ENCODE measurements around the gene RTL1.

RTL1 gene

GRCh38 chr14:100851586-100851916, 52.0 kb downstream of the RTL1 start:
- DNase-seq (ENCODE audit: low spot score): no peak

DNA sequence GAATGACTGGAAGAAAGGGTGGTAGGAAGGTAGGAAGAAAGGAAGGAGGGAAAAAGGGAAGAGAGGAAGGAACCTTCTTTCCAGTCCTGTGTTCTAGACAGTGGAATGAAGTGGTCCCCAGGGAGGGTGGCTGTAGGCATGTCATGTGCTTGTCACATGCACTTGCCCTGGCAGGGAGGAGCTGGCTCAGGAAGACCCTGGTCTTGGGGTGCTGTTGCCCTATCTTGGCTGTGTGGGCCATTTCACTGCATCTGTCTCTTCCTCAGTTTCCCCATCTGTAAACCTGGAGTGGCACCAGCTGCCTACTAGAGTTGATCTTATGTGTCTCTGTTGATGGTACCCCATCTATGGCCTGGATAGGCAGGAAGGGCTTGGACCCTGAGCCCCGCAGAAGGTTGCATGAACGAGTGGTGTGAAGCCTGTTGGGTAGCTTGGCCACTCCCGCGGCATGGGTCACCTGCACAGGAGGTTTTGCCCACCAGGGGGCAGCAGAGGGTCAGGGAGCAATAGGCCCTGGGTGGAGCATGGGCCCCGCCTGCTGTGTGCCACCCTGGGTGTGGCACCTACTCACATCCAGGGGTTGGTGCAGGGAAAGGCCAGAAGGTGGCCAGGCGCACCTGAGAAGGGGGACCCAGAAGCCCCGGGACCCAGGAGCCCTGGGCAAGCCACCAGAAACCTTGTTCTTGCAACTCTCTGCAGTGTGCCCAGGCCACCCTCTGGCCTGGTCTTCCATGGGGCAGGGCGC, 52.5 kb downstream of the RTL1 start:
- DNase-seq (ENCODE audit: low spot score): peak; percentile 16

GRCh38 chr14:100849115-100849781, 54.3 kb downstream of the RTL1 start:
- DNase-seq (ENCODE audit: low spot score): no peak

- no peak for DNase-seq (ENCODE audit: low spot score)
Observed at GRCh38 chr14:100846309-100846859, 57.1 kb downstream of the RTL1 start.

DNA sequence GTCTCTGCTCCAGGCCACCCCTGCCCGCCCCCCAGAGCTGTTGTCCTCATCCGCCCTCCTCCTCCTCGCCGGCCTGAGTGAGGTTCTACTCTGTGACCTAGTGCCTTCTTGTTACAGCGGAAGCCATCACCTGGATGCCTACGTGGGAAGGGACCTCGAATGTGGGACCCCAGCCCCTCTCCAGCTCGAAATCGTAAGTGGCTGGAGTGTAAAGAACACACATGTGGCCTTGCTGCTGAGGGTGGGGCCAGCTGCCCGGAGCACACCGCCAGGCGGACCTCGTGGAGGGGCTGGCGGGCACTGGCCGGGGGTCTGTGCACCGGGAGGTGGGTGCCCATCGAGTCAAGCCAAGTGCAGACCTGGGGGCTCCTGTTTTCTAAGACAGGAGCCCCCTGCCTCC, 58.2 kb downstream of the RTL1 start:
- no peak for DNase-seq (ENCODE audit: low spot score)

- DNase-seq (ENCODE audit: low spot score): no peak
Observed at GRCh38 chr14:100844846-100845245, 58.7 kb downstream of the RTL1 start.

GRCh38 chr14:100844421-100844820, 59.1 kb downstream of the RTL1 start:
- DNase-seq (ENCODE audit: low spot score): no peak

- DNase-seq (ENCODE audit: low spot score): no peak
Observed at GRCh38 chr14:100844082-100844408, 59.5 kb downstream of the RTL1 start.

DNA sequence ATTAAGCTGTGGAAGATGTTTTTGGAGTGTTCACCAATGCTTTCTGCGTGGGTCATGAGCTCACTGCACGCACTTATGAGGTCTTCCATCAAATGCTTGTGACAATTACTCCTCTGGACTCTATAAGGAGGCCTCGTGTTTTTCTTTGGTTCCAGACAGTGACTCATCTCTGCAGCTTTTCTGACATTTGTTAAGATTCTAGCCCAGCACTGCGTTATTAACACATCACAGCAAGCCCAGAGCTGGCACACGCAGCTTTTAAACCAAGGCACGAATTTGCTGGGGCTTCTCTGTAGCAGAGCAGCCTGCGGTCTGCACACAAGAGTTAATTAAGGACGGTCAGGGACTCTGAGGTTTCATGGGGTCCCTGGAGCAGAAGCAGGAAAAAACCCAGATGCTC, 60.7 kb downstream of the RTL1 start:
- no peak for DNase-seq (ENCODE audit: low spot score)

DNA sequence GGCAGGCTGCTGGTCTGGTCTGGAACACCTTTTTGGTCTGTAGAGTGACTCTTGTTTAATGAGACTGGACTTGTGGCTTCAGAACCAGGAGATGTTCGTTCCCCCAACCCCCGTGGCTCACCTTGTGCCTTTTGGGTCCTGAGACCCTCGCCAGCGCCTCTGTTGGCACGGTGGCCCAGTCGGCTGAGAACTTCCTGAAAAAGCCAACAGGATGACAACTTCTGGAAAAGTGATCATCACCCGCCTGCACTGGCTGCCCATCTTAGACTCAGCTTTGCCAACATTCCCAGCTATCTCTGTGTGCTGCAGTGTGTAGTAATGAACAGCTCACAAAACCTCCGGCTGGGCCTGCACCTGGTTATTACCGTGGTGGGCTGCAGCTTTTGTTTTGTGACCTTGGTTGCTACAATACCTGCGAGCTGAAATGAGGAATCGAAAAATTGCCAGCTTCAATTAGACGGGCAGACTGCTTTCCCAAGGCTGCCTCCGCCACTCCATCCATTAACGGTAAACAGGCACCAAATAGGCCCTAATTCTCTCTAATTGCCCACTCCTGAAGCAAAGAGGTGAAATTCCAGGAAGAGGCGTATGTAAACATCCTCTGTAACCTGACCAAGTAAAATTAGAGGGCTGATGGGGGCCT, 61.6 kb downstream of the RTL1 start:
- DNase-seq (ENCODE audit: low spot score): no peak

GRCh38 chr14:100841066-100841760, 62.3 kb downstream of the RTL1 start:
- DNase-seq (ENCODE audit: low spot score): no peak

DNA sequence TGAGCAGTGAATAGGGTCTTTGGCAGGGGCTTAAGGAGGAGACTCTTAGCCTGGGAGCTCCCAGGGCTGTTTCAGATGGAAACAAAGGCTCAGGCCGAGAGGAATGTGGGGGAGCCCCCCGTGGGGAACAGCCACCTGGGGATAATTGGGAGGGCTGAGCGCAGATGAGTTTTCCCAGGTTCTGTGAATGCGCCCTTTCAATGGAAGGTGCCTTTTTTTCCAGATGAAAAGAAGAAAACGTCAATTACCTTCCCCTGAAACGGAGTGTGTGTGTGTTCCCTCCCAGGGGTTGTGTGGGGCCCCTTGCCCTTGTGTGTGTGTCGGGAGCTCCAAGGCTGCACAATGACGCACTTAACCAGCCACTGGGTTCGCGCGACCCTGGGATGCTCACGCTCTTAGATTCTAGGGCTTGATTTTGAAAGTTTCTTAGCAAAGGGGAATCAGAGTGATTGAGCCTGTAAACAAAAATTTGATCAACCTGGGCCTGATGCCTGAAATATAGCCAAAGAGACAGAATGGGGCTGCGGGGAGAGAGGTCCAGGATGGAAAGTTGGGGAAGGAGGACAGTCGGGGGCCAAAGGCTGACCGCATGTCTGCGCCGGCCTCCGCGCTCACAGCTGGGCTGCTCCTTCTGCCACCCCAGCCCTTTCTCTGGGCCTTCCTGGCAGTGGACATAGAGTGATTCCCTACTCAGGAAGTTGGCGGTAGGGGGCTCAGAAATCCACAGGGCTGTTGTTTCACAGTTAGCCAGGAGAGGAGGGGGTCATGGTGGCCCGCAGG, 63.0 kb downstream of the RTL1 start:
- no peak for DNase-seq (ENCODE audit: low spot score)

DNA sequence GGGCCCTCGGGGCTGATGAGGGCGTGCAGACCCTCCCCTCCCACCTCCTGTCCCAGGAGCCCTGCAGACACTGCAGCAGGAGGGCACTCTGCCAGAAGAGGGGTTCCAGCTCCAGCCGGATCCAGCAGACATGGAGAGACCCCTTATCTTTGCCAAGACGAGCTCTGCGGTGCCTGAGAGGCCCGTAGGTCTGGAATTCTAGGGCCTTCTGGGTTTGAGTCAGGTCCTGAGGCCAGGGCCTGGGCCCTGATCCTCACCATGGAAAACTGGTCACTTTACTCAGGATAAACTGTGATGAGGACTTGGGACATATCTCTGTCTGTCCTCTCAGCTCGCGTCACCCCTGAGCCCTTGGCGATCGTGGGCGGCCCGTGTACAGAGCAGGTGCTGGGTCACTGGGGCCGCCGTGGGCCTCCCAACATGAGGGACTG, 63.8 kb downstream of the RTL1 start:
- no peak for DNase-seq (ENCODE audit: low spot score)

- no peak for DNase-seq (ENCODE audit: low spot score)
Observed at GRCh38 chr14:100839315-100839585, 64.3 kb downstream of the RTL1 start.

GRCh38 chr14:100838493-100839314, 64.8 kb downstream of the RTL1 start:
- no peak for DNase-seq (ENCODE audit: low spot score)

DNA sequence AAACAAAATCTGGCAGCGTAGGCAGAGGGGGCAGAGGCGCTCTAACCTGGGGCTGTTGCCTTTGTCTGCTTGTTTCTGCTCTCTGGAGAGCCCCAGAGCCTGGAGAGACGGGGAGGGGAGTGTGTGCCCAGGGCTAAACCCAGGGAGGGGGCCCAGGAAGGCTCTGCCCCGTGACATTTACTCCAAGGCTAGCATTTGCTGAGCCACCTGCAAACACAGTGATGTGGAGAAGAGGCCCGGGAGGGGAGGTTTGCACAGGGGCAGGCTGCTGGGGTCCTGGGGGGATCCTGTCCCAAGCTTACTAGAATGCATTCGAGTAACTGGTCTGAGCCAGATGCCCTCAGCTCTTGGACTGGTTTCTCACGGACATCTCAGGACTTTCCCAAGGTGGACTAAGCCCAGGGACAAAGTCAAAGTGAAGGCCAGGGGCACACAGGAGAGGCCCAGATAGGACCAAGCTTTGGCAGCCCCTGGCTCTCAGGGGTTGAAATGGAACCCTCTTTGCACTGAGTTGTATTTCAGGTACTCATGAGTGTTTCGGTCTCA, 65.6 kb downstream of the RTL1 start:
- DNase-seq (ENCODE audit: low spot score): no peak

DNA sequence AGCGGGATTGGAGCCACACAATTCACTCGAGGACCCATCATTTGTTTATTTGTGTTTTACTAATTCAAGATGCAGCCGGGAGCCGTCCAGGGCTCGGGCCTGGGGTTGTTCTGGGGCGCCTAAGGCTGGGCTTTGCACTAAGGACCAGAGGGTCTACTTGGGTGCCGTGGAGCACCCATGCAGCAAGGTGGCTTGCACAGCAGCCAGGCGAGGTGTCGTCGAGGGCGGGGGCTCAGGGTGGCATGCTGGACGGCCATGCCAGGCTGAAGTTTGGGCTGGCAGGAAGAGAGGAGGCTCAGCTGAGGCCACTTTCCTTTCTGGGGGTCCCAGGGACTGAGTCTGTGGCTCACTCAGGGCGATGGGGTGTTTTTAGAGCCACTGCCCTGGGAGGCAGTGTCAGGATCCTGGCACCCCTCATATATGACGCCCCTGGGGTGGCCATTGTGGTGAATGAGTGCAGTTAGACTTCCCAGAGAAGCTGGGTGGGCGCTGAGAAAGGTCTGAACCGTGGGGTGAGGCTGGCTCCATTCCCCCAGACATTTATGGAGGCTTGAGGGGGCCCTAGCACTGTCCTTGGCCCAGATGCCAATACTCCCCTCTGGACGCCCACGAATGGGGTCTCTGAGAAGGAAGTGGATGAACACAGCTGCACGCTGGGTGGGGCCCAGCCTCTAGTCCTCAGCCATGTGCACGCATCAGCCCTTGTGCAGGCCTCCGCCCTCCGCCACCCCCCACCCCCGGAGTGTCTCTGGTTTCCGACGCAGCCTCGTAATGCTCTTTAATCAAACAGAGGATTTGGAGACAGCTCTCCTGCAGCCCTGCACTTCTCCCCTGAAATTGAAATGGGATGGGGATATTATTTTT, 66.3 kb downstream of the RTL1 start:
- no peak for DNase-seq (ENCODE audit: low spot score)

GRCh38 chr14:100836311-100836805, 67.2 kb downstream of the RTL1 start:
- DNase-seq (ENCODE audit: low spot score): no peak

- no peak for DNase-seq (ENCODE audit: low spot score)
Observed at GRCh38 chr14:100835548-100836310, 67.8 kb downstream of the RTL1 start.

Measured in globus pallidus (tissue), 1 donor.